Measurements from ENCODE around the gene SAXO2. TPM values are rescaled to one million over a fixed set of nuclear protein-coding genes. Genes with fewer than 3 reads are reported as not detected.
"Not testable (repeated sequence)": the region's sequence is repeated elsewhere in the genome, so short reads cannot be mapped to it uniquely, and the experiment has no call there.

The SAXO2 gene
- total and polyA plus RNA-seq, 2 donors (not counting 3 experiments of a cell fraction or from before 2014, with no cell fraction given): 0.98 to 5.2 TPM

GRCh38 chr15:82298520-82298919, 35.9 kb downstream of the SAXO2 start:
- POLR2A ChIA-PET: no interaction called here
- H3K9ac ChIP-seq (replicated peaks; ENCODE audit: extremely low read depth, insufficient read depth, low read length): no peak overlapping the region
- no peak overlapping the region for H3K4me3 ChIP-seq (replicated peaks in 1 of 3; ENCODE audit: insufficient read depth in 1 of 3, low read depth in 1 of 3, low read length in 3 of 3)
- no peaks in the 10 kb centered on the region for H3K27me3 ChIP-seq (ENCODE audit: control insufficient read depth in 2 of 2, insufficient read depth in 2 of 2, low read length in 2 of 2)
- no peaks in the 10 kb centered on the region for H4K20me1 ChIP-seq (replicated peaks; ENCODE audit: control insufficient read depth, extremely low read depth, insufficient read depth, low read length)
- TF ChIP-seq MYC (IDR thresholded peaks at IDR 0.05; ENCODE audit: low read depth, low read length): no peak
- TF ChIP-seq MAX (IDR thresholded peaks at IDR 0.05; ENCODE audit: insufficient read depth, insufficient read length): no peak
- TF ChIP-seq CTCF (IDR thresholded peaks at IDR 0.05; ENCODE audit: extremely low read depth in 1 of 2, insufficient read depth in 1 of 2, low read depth in 1 of 2, low read length in 2 of 2): no peak
- no peak for TF ChIP-seq JUN (IDR thresholded peaks at IDR 0.05; ENCODE audit: borderline replicate concordance, insufficient read depth, insufficient read length, low read depth)
- TF ChIP-seq POLR2AphosphoS5 (IDR thresholded peaks at IDR 0.05; ENCODE audit: insufficient read depth, low read depth, low read length): no peak
- TF ChIP-seq POLR2A (IDR thresholded peaks at IDR 0.05; ENCODE audit: low read depth, low read length): no peak
- TF ChIP-seq GATA2 (IDR thresholded peaks at IDR 0.05; ENCODE audit: insufficient read depth, insufficient read length, low read depth, low read length): no peak
- TF ChIP-seq EZH2 (IDR thresholded peaks at IDR 0.05; ENCODE audit: borderline replicate concordance, low read depth, low read length, severe bottlenecking): no peak
- no peak for TF ChIP-seq FOS (IDR thresholded peaks at IDR 0.05; ENCODE audit: borderline replicate concordance, insufficient read depth, low read length)
- FAIRE-seq (no peak), DNase-seq (ENCODE audit: low read depth, low spot score) (no peak)
- peak overlapping the region; percentile 52 for H2AFZ ChIP-seq (ENCODE audit: low read depth, low read length)
- intact Hi-C loops (cut with micrococcal nuclease): no loop called here
- H3K4me2 ChIP-seq (ENCODE audit: insufficient read depth, low read length): no peak overlapping the region
- BruUV-seq (replicated peaks): no TSS peak
- dilution Hi-C loops (cut with MboI; ENCODE audit: extremely low pct_ligation_motif_present, low sequenced_read_pairs): no loop called here
- H3K36me3 ChIP-seq (ENCODE audit: control insufficient read depth in 2 of 2, extremely low read depth in 1 of 2, insufficient read depth in 2 of 2, low read length in 2 of 2): no peaks in the 10 kb centered on the region
- CTCF ChIA-PET: interaction anchor here (0.6 kb wide), 1 partner anchor 101 kb away, joined by 5 read pairs; no protein-coding TSS in a partner anchor
- no peaks in the 10 kb centered on the region for H3K9me1 ChIP-seq (replicated peaks; ENCODE audit: control insufficient read depth, extremely low read depth, insufficient read depth, low read length)
- H3K4me1 ChIP-seq (ENCODE audit: control insufficient read depth, extremely low read depth, insufficient read depth, low read length): no peaks in the 10 kb centered on the region
- no peaks in the 10 kb centered on the region for H3K9me3 ChIP-seq (replicated peaks; ENCODE audit: control insufficient read depth, insufficient read depth, low read length)
- no peak overlapping the region for H3K27ac ChIP-seq (ENCODE audit: insufficient read depth, low read depth, low read length)
- H3K79me2 ChIP-seq (ENCODE audit: control insufficient read depth, insufficient read depth, low read length): no peaks in the 10 kb centered on the region

- H3K27me3 ChIP-seq (ENCODE audit: control insufficient read depth in 2 of 2, insufficient read depth in 2 of 2, low read length in 2 of 2); POLR2A ChIA-PET; H3K27ac ChIP-seq (ENCODE audit: insufficient read depth, low read depth, low read length); H2AFZ ChIP-seq (ENCODE audit: low read depth, low read length); FAIRE-seq; H3K4me1 ChIP-seq (ENCODE audit: control insufficient read depth, extremely low read depth, insufficient read depth, low read length); H3K36me3 ChIP-seq (ENCODE audit: control insufficient read depth in 2 of 2, extremely low read depth in 1 of 2, insufficient read depth in 2 of 2, low read length in 2 of 2); H3K9ac ChIP-seq (replicated peaks; ENCODE audit: extremely low read depth, insufficient read depth, low read length); DNase-seq (ENCODE audit: low read depth, low spot score); H3K4me3 ChIP-seq (replicated peaks in 1 of 3; ENCODE audit: insufficient read depth in 1 of 3, low read depth in 1 of 3, low read length in 3 of 3); dilution Hi-C loops (cut with MboI; ENCODE audit: extremely low pct_ligation_motif_present, low sequenced_read_pairs); H3K79me2 ChIP-seq (ENCODE audit: control insufficient read depth, insufficient read depth, low read length); H3K4me2 ChIP-seq (ENCODE audit: insufficient read depth, low read length); H4K20me1 ChIP-seq (replicated peaks; ENCODE audit: control insufficient read depth, extremely low read depth, insufficient read depth, low read length); BruUV-seq (replicated peaks); H3K9me1 ChIP-seq (replicated peaks; ENCODE audit: control insufficient read depth, extremely low read depth, insufficient read depth, low read length); intact Hi-C loops (cut with micrococcal nuclease); CTCF ChIA-PET; H3K9me3 ChIP-seq (replicated peaks; ENCODE audit: control insufficient read depth, insufficient read depth, low read length): not testable (repeated sequence)
These were observed 36.9 kb downstream of the SAXO2 start for GRCh38 chr15:82299511-82299914.

- BruUV-seq (replicated peaks); H3K27me3 ChIP-seq (ENCODE audit: control insufficient read depth in 2 of 2, insufficient read depth in 2 of 2, low read length in 2 of 2); intact Hi-C loops (cut with micrococcal nuclease); H3K9ac ChIP-seq (replicated peaks; ENCODE audit: extremely low read depth, insufficient read depth, low read length); FAIRE-seq; H3K4me2 ChIP-seq (ENCODE audit: insufficient read depth, low read length); H3K36me3 ChIP-seq (ENCODE audit: control insufficient read depth in 2 of 2, extremely low read depth in 1 of 2, insufficient read depth in 2 of 2, low read length in 2 of 2); H3K79me2 ChIP-seq (ENCODE audit: control insufficient read depth, insufficient read depth, low read length); H2AFZ ChIP-seq (ENCODE audit: low read depth, low read length); H3K27ac ChIP-seq (ENCODE audit: insufficient read depth, low read depth, low read length); POLR2A ChIA-PET; H3K9me1 ChIP-seq (replicated peaks; ENCODE audit: control insufficient read depth, extremely low read depth, insufficient read depth, low read length); CTCF ChIA-PET; H3K9me3 ChIP-seq (replicated peaks; ENCODE audit: control insufficient read depth, insufficient read depth, low read length); H3K4me3 ChIP-seq (replicated peaks in 1 of 3; ENCODE audit: insufficient read depth in 1 of 3, low read depth in 1 of 3, low read length in 3 of 3); dilution Hi-C loops (cut with MboI; ENCODE audit: extremely low pct_ligation_motif_present, low sequenced_read_pairs); DNase-seq (ENCODE audit: low read depth, low spot score); H4K20me1 ChIP-seq (replicated peaks; ENCODE audit: control insufficient read depth, extremely low read depth, insufficient read depth, low read length); H3K4me1 ChIP-seq (ENCODE audit: control insufficient read depth, extremely low read depth, insufficient read depth, low read length): not testable (repeated sequence)
These were observed 37.7 kb downstream of the SAXO2 start for GRCh38 chr15:82300326-82300725.
